CD4-positive, alpha-beta T cell treated with Interleukin-6 at 100 ng/mL for 8 hours (primary cell): ENCODE data around the gene MGST2.

Experiments used
- DNase-seq: peaks from one replicate; pipeline ENCODE4 v3.0.0-alpha.2; 2020; ENCODE audit warnings: mixed read lengths, low spot score

MGST2 gene

DNA sequence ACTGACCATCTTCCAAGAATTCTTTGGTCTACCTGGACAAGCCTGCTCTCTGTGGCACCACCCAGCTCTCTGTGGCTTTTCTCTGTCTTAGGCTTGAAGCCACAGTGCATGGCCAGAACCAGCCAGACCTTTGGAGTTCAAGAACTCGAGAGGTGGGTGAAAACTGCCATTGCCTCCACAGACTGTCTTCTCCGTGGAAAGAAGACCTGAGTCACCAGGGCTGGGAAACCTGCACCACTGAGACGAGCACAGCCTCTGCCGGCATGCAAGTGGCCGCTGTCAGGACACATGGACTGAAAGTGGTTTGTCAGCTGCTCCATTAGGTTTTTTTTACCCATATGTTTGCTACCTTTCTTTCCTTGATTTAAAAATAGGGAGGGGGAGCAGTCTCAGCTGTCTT is 74.5 kb downstream of the MGST2 start:
- DNase-seq, result no peak

DNA sequence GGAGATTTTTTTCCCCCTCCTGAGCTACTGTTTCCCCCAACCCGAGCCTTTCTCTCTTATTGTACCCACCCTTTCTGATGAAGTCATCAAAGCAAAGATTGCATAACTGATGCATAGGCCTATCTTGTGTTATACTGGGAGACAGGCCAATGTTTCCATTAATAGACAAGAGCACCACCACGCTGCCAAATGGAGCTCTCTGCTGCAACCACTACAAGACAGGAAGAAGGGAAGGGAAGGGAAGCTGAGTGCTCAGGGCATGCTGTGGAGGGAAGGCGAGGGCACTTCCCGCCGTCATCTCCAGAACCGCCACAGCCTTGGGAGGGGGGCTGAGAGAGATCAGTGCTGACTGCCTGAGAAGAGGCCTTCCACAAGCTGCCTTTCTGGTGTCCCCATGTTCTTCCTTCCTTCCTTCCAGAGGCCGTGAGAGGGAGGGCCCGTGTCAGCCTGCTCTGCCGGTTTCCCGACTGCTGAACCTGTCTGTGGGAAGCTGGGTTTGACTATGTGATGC is 75.0 kb downstream of the MGST2 start:
- no peak for DNase-seq

DNA sequence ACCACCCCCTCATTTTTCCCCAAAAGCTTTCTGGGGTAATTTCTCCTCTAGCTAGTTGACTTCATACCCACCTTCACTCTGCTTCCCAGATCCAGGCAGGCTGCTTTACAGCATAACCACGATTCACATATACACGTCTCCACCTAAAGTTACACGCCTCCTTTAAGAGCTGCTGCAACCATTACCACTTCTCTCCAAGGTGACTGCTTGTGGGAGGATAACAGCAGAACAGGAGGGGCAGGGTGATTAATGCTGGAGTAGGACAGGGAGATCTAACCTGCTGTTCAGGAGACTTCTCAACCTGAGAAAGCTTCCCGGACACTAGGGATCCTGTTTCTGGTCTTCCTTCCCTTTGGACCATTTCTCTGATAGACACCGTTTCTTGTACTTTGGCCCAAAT is 77.4 kb downstream of the MGST2 start:
- no peak for DNase-seq

DNA sequence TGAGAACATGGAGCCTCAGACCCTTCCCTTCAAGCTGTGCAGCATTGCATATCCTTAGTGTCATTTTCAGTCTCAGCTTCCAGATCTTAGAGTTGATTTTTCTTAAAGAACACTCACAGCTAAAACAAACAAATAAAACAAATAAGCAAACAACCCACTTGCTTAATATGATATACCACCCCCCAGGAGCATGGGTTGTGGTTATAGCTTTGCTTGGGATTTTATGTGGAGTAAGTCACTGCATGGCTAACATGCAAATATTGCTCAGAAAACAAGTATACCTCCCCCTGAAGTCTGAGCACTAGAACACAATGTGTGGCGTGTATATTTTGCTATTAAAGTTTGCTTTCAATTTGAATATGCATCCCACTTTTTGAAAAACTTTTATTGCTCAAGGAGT is 78.6 kb downstream of the MGST2 start:
- DNase-seq, result no peak

DNA sequence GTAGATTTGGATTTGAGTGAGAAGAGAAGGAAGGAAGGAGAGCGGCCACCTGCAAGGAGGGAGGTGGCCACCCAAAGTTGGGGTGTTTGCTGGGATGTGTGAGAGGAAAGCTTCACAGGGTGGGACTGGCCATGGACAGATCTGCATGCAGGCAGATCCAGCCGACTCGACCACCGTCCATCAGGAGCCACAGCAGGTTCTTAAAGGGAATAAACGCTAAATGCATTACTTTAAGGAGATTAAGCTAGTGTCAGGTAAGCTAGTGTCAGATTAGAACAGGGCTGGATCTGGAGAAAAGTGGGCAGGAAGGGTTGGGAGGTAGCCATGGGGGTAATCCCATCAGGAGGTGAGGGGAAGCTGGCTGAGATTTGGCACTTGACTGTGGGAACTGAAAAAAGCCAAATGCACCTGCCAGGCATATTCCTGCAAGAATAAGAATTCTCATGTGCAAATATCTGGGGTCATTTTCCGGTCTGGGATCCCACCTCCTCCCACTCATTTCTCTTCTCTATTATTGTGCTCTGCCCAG is 79.6 kb downstream of the MGST2 start:
- no peak for DNase-seq

DNA sequence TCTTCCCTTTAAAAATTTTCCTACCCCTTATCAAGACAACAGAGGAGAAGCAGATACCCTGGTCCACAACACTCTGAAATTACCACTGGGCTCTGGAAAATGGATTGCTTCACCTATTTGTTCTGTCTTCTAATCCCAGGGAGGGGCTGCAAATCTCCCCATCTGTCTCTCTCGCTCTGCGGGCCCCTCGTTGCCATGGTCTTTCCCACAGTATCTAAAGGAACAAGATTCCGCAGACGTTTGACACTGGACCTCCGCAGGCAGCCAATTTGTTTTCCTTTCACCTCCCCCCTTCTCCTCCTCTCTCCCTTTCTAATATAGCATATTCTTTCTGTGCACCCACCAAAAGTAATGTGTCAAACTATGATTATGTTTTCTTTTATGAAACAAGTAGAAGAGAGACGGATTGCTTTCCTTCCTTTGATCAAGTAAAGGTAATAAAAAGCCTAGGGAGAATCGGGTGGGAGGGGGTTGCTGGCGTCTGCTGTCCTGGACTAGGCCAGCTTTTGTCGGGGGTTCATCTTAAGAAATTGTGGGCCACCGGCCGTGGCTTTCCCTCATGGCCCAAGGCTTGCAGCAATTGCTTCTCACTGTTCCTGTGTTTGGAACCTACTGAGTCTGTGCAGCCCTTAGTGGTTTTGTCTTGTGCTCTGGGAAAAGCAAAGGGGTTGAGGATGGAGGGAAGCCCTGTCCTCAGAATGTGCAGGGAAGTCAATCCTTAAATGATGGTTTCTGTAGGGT is 81.0 kb downstream of the MGST2 start:
- no peak for DNase-seq

DNA sequence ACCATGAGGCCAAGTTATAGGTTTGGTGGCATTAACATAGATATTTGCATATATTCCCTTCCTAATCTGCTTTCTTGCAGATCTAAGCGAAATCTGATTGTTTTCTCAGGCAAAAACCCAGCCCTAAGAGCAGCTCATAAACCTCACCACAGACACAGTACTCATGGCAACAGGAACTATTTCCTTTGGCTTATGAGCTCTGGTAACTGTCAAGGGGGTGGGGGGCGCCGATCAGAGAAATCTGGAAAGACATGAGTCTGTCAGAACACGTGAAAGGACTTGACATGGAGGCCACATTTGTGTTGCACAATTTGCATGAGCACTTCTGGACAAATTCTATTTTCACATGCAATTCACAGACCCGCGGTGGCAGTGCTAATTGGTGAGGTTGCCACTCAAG is 83.7 kb downstream of the MGST2 start:
- no peak for DNase-seq

DNA sequence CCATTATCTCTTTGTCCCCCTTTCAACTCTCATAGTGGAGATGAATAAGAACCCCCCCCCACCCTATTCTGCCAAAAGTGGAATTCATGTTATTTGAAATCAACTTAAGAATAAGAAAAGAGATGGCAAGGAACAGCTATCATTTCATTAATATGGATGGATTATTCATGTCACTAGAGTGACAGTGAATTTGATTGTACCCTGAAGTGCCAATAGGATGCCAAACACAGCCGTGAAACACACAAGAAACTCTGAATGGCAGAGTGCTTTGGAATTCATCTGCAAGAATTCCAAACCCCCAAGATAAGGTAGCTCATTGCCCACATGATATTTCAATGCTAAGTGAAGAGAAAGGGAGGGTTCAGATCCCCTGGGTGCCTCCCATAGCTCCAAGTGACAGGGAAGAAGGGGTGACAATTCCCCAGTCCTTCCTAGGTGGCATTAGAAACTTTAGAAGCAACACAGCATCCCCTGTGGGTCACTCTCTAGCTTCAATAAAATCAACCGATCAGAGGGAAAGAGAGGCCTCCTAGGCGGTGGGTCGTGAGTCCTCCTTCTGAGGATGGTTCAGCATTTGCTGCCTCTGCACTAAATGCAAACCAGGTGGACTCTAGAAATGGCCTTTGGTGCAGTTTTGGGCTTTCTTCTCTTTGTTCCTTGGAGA is 84.3 kb downstream of the MGST2 start:
- no peak for DNase-seq

DNA sequence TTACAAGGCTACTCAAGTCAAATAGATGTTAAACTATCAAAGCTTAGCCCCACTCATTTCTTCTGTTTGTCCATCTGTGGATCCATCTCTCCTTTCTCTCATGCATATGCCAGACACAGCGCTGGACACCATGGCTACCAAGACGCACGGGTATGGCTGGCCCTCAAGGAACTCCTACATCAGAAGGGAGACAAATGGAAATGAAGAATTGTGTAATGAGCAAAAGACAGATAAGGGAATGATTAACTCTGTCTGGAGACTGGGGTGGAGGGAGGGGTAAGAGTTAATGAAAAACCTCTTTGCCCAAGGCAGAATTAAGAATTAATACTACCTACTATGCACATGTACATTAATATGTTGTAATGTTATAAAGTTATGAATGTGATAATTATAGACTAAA is 88.1 kb downstream of the MGST2 start:
- no peak for DNase-seq
